ENCODE data around the gene LCTL.

DNA sequence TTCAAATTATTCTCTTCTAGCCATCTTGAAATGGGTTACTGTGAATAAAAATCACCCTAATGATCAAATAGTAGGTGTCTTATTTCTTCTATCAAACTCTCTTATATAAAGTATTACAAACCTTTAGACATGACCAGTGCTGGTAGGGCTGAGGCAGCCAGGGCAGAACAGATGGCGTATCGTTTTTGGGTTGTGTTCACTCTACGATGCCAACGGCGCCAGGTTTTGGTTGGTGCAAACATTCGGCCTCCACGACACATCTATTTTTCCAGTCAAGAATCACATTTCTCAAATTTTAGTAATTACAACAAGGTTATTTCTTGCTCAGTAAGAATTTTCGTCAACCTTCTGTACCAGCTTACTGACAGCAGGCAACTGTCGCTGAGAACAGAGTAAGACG, 63.3 kb downstream of the LCTL start:
- no peak for TF ChIP-seq EZH2 (IDR thresholded peaks at IDR 0.05; ENCODE audit: borderline replicate concordance, insufficient read depth, low read length, poor library complexity, severe bottlenecking)
- TF ChIP-seq MXI1 (conservative IDR thresholded peaks at IDR 0.05; ENCODE audit: poor library complexity, severe bottlenecking), result no peak
- TF ChIP-seq POLR2AphosphoS5 (IDR thresholded peaks at IDR 0.05), result no peak
- TF ChIP-seq, protein P1, sequence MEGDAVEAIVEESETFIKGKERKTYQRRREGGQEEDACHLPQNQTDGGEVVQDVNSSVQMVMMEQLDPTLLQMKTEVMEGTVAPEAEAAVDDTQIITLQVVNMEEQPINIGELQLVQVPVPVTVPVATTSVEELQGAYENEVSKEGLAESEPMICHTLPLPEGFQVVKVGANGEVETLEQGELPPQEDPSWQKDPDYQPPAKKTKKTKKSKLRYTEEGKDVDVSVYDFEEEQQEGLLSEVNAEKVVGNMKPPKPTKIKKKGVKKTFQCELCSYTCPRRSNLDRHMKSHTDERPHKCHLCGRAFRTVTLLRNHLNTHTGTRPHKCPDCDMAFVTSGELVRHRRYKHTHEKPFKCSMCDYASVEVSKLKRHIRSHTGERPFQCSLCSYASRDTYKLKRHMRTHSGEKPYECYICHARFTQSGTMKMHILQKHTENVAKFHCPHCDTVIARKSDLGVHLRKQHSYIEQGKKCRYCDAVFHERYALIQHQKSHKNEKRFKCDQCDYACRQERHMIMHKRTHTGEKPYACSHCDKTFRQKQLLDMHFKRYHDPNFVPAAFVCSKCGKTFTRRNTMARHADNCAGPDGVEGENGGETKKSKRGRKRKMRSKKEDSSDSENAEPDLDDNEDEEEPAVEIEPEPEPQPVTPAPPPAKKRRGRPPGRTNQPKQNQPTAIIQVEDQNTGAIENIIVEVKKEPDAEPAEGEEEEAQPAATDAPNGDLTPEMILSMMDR (IDR thresholded peaks at IDR 0.05; ENCODE audit: poor library complexity, severe bottlenecking), result no peak
- TF ChIP-seq, protein P2, sequence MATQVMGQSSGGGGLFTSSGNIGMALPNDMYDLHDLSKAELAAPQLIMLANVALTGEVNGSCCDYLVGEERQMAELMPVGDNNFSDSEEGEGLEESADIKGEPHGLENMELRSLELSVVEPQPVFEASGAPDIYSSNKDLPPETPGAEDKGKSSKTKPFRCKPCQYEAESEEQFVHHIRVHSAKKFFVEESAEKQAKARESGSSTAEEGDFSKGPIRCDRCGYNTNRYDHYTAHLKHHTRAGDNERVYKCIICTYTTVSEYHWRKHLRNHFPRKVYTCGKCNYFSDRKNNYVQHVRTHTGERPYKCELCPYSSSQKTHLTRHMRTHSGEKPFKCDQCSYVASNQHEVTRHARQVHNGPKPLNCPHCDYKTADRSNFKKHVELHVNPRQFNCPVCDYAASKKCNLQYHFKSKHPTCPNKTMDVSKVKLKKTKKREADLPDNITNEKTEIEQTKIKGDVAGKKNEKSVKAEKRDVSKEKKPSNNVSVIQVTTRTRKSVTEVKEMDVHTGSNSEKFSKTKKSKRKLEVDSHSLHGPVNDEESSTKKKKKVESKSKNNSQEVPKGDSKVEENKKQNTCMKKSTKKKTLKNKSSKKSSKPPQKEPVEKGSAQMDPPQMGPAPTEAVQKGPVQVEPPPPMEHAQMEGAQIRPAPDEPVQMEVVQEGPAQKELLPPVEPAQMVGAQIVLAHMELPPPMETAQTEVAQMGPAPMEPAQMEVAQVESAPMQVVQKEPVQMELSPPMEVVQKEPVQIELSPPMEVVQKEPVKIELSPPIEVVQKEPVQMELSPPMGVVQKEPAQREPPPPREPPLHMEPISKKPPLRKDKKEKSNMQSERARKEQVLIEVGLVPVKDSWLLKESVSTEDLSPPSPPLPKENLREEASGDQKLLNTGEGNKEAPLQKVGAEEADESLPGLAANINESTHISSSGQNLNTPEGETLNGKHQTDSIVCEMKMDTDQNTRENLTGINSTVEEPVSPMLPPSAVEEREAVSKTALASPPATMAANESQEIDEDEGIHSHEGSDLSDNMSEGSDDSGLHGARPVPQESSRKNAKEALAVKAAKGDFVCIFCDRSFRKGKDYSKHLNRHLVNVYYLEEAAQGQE (IDR thresholded peaks at IDR 0.05; ENCODE audit: borderline replicate concordance), result no peak
- no peak for TF ChIP-seq EP300 (conservative IDR thresholded peaks at IDR 0.05; ENCODE audit: poor library complexity, severe bottlenecking)

Data from neural cell (in vitro differentiated cells).